22Rv1 (cell line): Measurements from ENCODE around the gene SSBP2.
"Not testable (repeated sequence)": the region's sequence is repeated elsewhere in the genome, so short reads cannot be mapped to it uniquely, and the experiment has no call there.

ENCODE experiments used
- H3K27ac ChIP-seq: fragments of 450-650 bp; 2 replicates; pipeline ENCODE4 v1.5.1; 2017
- CTCF ChIP-seq: fragments of 450-650 bp; IDR thresholded peaks from 2 replicates; pipeline ENCODE4 v1.5.1; 2017; ENCODE audit warnings: mild to moderate bottlenecking
- ZFX ChIP-seq: fragments of 450-650 bp; IDR thresholded peaks from 2 replicates; pipeline ENCODE4 v1.6.1; 2017; ENCODE audit warnings: antibody characterized with exemption, borderline replicate concordance

SSBP2 gene

GRCh38 chr5:81422671-81423070 lies 328.2 kb downstream of the SSBP2 start:
- TF ChIP-seq CTCF (no peak), ZFX (no peak)
- no peak overlapping the region; the same call in 1 of the 2 replicates for H3K27ac ChIP-seq

- H3K27ac ChIP-seq: no peak overlapping the region
- TF ChIP-seq CTCF (no peak), ZFX (no peak)
Observed at GRCh38 chr5:81420039-81420667, 330.7 kb downstream of the SSBP2 start.

- TF ChIP-seq ZFX (no peak), CTCF (no peak)
- H3K27ac ChIP-seq: no peak overlapping the region
Observed at GRCh38 chr5:81418606-81419005, 332.3 kb downstream of the SSBP2 start.

GRCh38 chr5:81417052-81417451 lies 333.8 kb downstream of the SSBP2 start:
- H3K27ac ChIP-seq: no peak overlapping the region
- no peak for TF ChIP-seq CTCF
- TF ChIP-seq ZFX: no peak

GRCh38 chr5:81409896-81410295 lies 341.0 kb downstream of the SSBP2 start:
- H3K27ac ChIP-seq: no peak overlapping the region
- TF ChIP-seq CTCF (no peak), ZFX (no peak)

- no peak for TF ChIP-seq CTCF
- TF ChIP-seq ZFX: no peak
- H3K27ac ChIP-seq: no peak overlapping the region
Observed at GRCh38 chr5:81409361-81409760, 341.5 kb downstream of the SSBP2 start.

GRCh38 chr5:81408496-81408895 lies 342.4 kb downstream of the SSBP2 start:
- TF ChIP-seq ZFX (no peak), CTCF (no peak)
- no peak overlapping the region for H3K27ac ChIP-seq

- H3K27ac ChIP-seq: not testable (repeated sequence)
Observed at GRCh38 chr5:81407811-81408210, 343.1 kb downstream of the SSBP2 start.
